ENCODE measurements around the gene MPL.

DNA sequence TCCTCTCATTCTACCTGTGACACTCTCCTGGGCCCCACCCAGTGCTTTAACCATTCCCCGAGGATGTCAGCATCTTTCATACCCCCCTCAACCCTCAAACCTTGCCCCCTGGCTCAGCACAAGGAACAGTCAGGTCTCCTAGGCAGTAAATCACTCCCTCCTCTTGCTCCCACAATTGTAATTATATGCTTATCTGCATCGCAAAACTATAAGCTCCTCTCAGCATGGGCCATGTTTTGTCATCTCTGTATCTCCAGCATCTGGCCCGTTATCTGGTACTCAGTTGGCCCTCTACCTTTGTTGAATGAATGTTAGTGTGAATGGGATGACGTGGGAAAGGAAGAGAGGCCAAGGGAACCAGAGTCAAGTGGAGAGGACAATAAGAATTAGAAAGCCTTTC, 32.9 kb downstream of the MPL start:
- no peak for TF ChIP-seq FOS (IDR thresholded peaks at IDR 0.05; ENCODE audit: borderline replicate concordance, extremely low read depth, insufficient read length)
- TF ChIP-seq IKZF2 (IDR thresholded peaks at IDR 0.05) = no peak
- no peak for TF ChIP-seq SP1 (IDR thresholded peaks at IDR 0.05; ENCODE audit: low read depth, low read length)
- TF ChIP-seq, protein P1, sequence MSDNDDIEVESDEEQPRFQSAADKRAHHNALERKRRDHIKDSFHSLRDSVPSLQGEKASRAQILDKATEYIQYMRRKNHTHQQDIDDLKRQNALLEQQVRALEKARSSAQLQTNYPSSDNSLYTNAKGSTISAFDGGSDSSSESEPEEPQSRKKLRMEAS (IDR thresholded peaks at IDR 0.05; ENCODE audit: low read depth, low read length) = no peak
- TF ChIP-seq CBX3 (IDR thresholded peaks at IDR 0.05; ENCODE audit: borderline replicate concordance, low read depth) = no peak

Data from GM12878 (cell line).